Neural cell (in vitro differentiated cells): ENCODE data around the gene PFN3. TPM values are rescaled to one million over a fixed set of nuclear protein-coding genes. Genes with fewer than 3 reads are reported as not detected.

ENCODE experiments used
- polyA plus RNA-seq: library from polyadenylated mRNA; depleted of rRNA; stranded (reverse); fragments of >200 nt; gene quantifications from 2 replicates; pipeline ENCODE4 v1.2.3, GENCODE V29; 2014

PFN3 gene
- polyA plus RNA-seq, 1 donor from 2014 or later, result not detected

Other genes starting within 250 kb of the PFN3 start
- gene RAB24, start 96.9 kb downstream of the PFN3 start, polyA plus RNA-seq, result 79.0 and 96.8 TPM in 2 replicates
- 133 and 163 TPM in 2 replicates for gene PRELID1, start 96.9 kb downstream of the PFN3 start, polyA plus RNA-seq
- gene MXD3, start 88.8 kb downstream of the PFN3 start, polyA plus RNA-seq, result 6.8 and 9.3 TPM in 2 replicates
- 155 and 156 TPM in 2 replicates for gene LMAN2, start 49.0 kb downstream of the PFN3 start, polyA plus RNA-seq
- 23.4 and 32.3 TPM in 2 replicates for gene RGS14, start 42.7 kb downstream of the PFN3 start, polyA plus RNA-seq
- not detected in 2 replicates for gene SLC34A1, start 16.2 kb downstream of the PFN3 start, polyA plus RNA-seq
- 1.4 and 7.8 TPM in 2 replicates for gene F12, start 8.9 kb upstream of the PFN3 start, polyA plus RNA-seq
- gene GRK6, start 26.0 kb upstream of the PFN3 start, polyA plus RNA-seq, result 22.6 and 26.5 TPM in 2 replicates
- gene PRR7, start 46.2 kb upstream of the PFN3 start, polyA plus RNA-seq, result 44.1 and 46.6 TPM in 2 replicates
- gene DBN1, start 73.0 kb upstream of the PFN3 start, polyA plus RNA-seq, result 319 and 353 TPM in 2 replicates
- 21.0 and 45.4 TPM in 2 replicates for gene PDLIM7, start 96.9 kb upstream of the PFN3 start, polyA plus RNA-seq
- gene DOK3, start 109.2 kb upstream of the PFN3 start, polyA plus RNA-seq, result 5.1 and 5.5 TPM in 2 replicates
- 113 and 212 TPM in 2 replicates for gene DDX41, start 116.3 kb upstream of the PFN3 start, polyA plus RNA-seq
- gene FAM193B, start 153.9 kb upstream of the PFN3 start, polyA plus RNA-seq, result 79.2 and 97.3 TPM in 2 replicates
- gene TMED9, start 191.5 kb upstream of the PFN3 start, polyA plus RNA-seq, result 53.8 and 59.1 TPM in 2 replicates
- gene B4GALT7, start 199.5 kb upstream of the PFN3 start, polyA plus RNA-seq, result 60.2 and 66.1 TPM in 2 replicates